Hematopoietic multipotent progenitor cell (in vitro differentiated cells): ENCODE measurements around the gene SEZ6. TPM values are rescaled to one million over a fixed set of nuclear protein-coding genes. Genes with fewer than 3 reads are reported as not detected.

Source experiments
- DNase-seq, 3 donors: peaks; one replicate each; pipeline ENCODE4 v3.0.0-alpha.2; 2011 to 2015; ENCODE audit warnings: low read depth in 2 of 3, low spot score in 2 of 3
- total RNA-seq: library from RNA; depleted of rRNA; stranded (reverse); fragments of >200 nt; gene quantifications from one replicate; pipeline ENCODE4 v1.2.3, GENCODE V29; 2012

The SEZ6 gene
- total RNA-seq, 1 donor: under 0.01 TPM

GRCh38 chr17:28977659-28978355 lies 28.0 kb downstream of the SEZ6 start:
- no peak for DNase-seq

- no peak for DNase-seq
Measured at GRCh38 chr17:28975646-28976045, 30.2 kb downstream of the SEZ6 start.

- DNase-seq: no peak
Measured at GRCh38 chr17:28975031-28975430, 30.8 kb downstream of the SEZ6 start.

GRCh38 chr17:28974451-28974850 lies 31.4 kb downstream of the SEZ6 start:
- no peak for DNase-seq

- DNase-seq: no peak
Measured at GRCh38 chr17:28973425-28973824, 32.4 kb downstream of the SEZ6 start.

- DNase-seq: no peak
Measured at GRCh38 chr17:28972437-28972836, 33.4 kb downstream of the SEZ6 start.

- DNase-seq: no peak
Measured at GRCh38 chr17:28970879-28971278, 35.0 kb downstream of the SEZ6 start.

GRCh38 chr17:28969706-28970393 lies 36.0 kb downstream of the SEZ6 start:
- DNase-seq: no peak

GRCh38 chr17:28968914-28969295 lies 36.9 kb downstream of the SEZ6 start:
- DNase-seq: no peak

GRCh38 chr17:28968231-28968913 lies 37.5 kb downstream of the SEZ6 start:
- DNase-seq: no peak

- peak in 1 of 3 donors; percentile 46 for DNase-seq
Measured at GRCh38 chr17:28967221-28968135, 38.4 kb downstream of the SEZ6 start.

- DNase-seq: no peak
Measured at GRCh38 chr17:28963841-28964240, 42.0 kb downstream of the SEZ6 start.

- no peak for DNase-seq
Measured at GRCh38 chr17:28963055-28963611, 42.7 kb downstream of the SEZ6 start.

GRCh38 chr17:28961391-28961790 lies 44.4 kb downstream of the SEZ6 start:
- DNase-seq: no peak

- DNase-seq: no peak
Measured at GRCh38 chr17:28960256-28961061, 45.4 kb downstream of the SEZ6 start.

GRCh38 chr17:28959471-28959871 lies 46.4 kb downstream of the SEZ6 start:
- no peak for DNase-seq

GRCh38 chr17:28958820-28959455 lies 46.9 kb downstream of the SEZ6 start:
- no peak for DNase-seq

GRCh38 chr17:28957992-28958355 lies 47.9 kb downstream of the SEZ6 start:
- DNase-seq: no peak

- no peak for DNase-seq
Measured at GRCh38 chr17:28957277-28957991, 48.4 kb downstream of the SEZ6 start.
